ENCODE results near the gene PDE4D. TPM values are rescaled to one million over a fixed set of nuclear protein-coding genes. Genes with fewer than 3 reads are reported as not detected.
A peak's percentile ranks its signal among the peaks of the same experiment; 100 is the strongest.

Gene PDE4D
- total RNA-seq, 1 donor from 2014 or later = 14.2 TPM

GRCh38 chr5:59709846-59710245 is 183.7 kb downstream of the PDE4D start:
- peaks cover 8% of the 10 kb centered on the region for H3K4me1 Mint-ChIP-seq (ENCODE audit: low read depth, unreplicated experiment)
- no peak overlapping the region for H3K27ac ChIP-seq (ENCODE audit: low read depth, low read length)
- DNase-seq (ENCODE audit: low read depth) = peak; percentile 87
- H3K9me3 ChIP-seq (ENCODE audit: insufficient read depth, low read depth, low read length) = peaks cover 3% of the 10 kb centered on the region
- H3K36me3 ChIP-seq (ENCODE audit: insufficient read depth, low read length) = no peaks in the 10 kb centered on the region
- TF ChIP-seq CTCF (IDR thresholded peaks at IDR 0.05; ENCODE audit: insufficient read depth, low read depth, low read length) = no peak
- TF ChIP-seq EZH2 (IDR thresholded peaks at IDR 0.05; ENCODE audit: insufficient read depth, low read length) = no peak
- H3K4me2 ChIP-seq (ENCODE audit: low read length) = peak overlapping the region; percentile 52
- peaks cover 4% of the 10 kb centered on the region for H3K36me3 Mint-ChIP-seq (ENCODE audit: low read depth, unreplicated experiment)
- peaks cover 13% of the 10 kb centered on the region for H3K4me1 ChIP-seq (ENCODE audit: insufficient read depth, low read length)
- no peak overlapping the region for H3K27ac Mint-ChIP-seq (ENCODE audit: unreplicated experiment)
- H3K4me3 Mint-ChIP-seq (ENCODE audit: unreplicated experiment) = no peak overlapping the region
- FAIRE-seq = peak; percentile 69
- peaks cover 8% of the 10 kb centered on the region for H3K9me3 Mint-ChIP-seq (ENCODE audit: unreplicated experiment)
- no peaks in the 10 kb centered on the region for H3K27me3 ChIP-seq (ENCODE audit: insufficient read depth, low read length)
- no peak overlapping the region for H3K9ac ChIP-seq (ENCODE audit: low read length)
- H2AFZ ChIP-seq (ENCODE audit: low read depth, low read length) = no peak overlapping the region
- H4K20me1 ChIP-seq (ENCODE audit: insufficient read depth, low read length) = no peaks in the 10 kb centered on the region
- no peaks in the 10 kb centered on the region for H3K27me3 Mint-ChIP-seq (ENCODE audit: low read depth, unreplicated experiment)
- H3K79me2 ChIP-seq (ENCODE audit: insufficient read depth, low read length) = no peaks in the 10 kb centered on the region
- no peak overlapping the region for H3K4me3 ChIP-seq (ENCODE audit: insufficient read depth, low read depth, low read length)

GRCh38 chr5:59709346-59709821 is 184.1 kb downstream of the PDE4D start:
- Histone ChIP-seq H3K4me1 (ENCODE audit: insufficient read depth, low read length) (peaks cover 13% of the 10 kb centered on the region), H3K27ac (ENCODE audit: low read depth, low read length) (no peak overlapping the region), H3K27me3 (ENCODE audit: insufficient read depth, low read length) (no peaks in the 10 kb centered on the region), H3K9ac (ENCODE audit: low read length) (no peak overlapping the region), H3K36me3 (ENCODE audit: insufficient read depth, low read length) (no peaks in the 10 kb centered on the region), H3K4me3 (ENCODE audit: insufficient read depth, low read depth, low read length) (no peak overlapping the region), H2AFZ (ENCODE audit: low read depth, low read length) (peak overlapping the region; percentile 40), H4K20me1 (ENCODE audit: insufficient read depth, low read length) (no peaks in the 10 kb centered on the region), H3K79me2 (ENCODE audit: insufficient read depth, low read length) (no peaks in the 10 kb centered on the region), H3K4me2 (ENCODE audit: low read length) (peak overlapping the region; percentile 52), H3K9me3 (ENCODE audit: insufficient read depth, low read depth, low read length) (peaks cover 3% of the 10 kb centered on the region)
- H3K9me3 Mint-ChIP-seq (ENCODE audit: unreplicated experiment) = peaks cover 8% of the 10 kb centered on the region
- H3K27me3 Mint-ChIP-seq (ENCODE audit: low read depth, unreplicated experiment) = no peaks in the 10 kb centered on the region
- no peak overlapping the region for H3K27ac Mint-ChIP-seq (ENCODE audit: unreplicated experiment)
- H3K4me1 Mint-ChIP-seq (ENCODE audit: low read depth, unreplicated experiment) = peaks cover 8% of the 10 kb centered on the region
- no peak for FAIRE-seq
- H3K36me3 Mint-ChIP-seq (ENCODE audit: low read depth, unreplicated experiment) = peaks cover 4% of the 10 kb centered on the region
- peak overlapping the region; percentile 55 for H3K4me3 Mint-ChIP-seq (ENCODE audit: unreplicated experiment)
- DNase-seq (ENCODE audit: low read depth) = no peak
- TF ChIP-seq CTCF (IDR thresholded peaks at IDR 0.05; ENCODE audit: insufficient read depth, low read depth, low read length) (no peak), EZH2 (IDR thresholded peaks at IDR 0.05; ENCODE audit: insufficient read depth, low read length) (no peak)

GRCh38 chr5:59704936-59705335 is 188.6 kb downstream of the PDE4D start:
- Mint-ChIP-seq H3K4me1 (ENCODE audit: low read depth, unreplicated experiment) (peaks cover 6% of the 10 kb centered on the region), H3K27me3 (ENCODE audit: low read depth, unreplicated experiment) (no peaks in the 10 kb centered on the region), H3K36me3 (ENCODE audit: low read depth, unreplicated experiment) (no peaks in the 10 kb centered on the region), H3K9me3 (ENCODE audit: unreplicated experiment) (no peaks in the 10 kb centered on the region), H3K27ac (ENCODE audit: unreplicated experiment) (no peak overlapping the region), H3K4me3 (ENCODE audit: unreplicated experiment) (no peak overlapping the region)
- Histone ChIP-seq H3K9ac (ENCODE audit: low read length) (no peak overlapping the region), H3K27ac (ENCODE audit: low read depth, low read length) (no peak overlapping the region), H3K4me3 (ENCODE audit: insufficient read depth, low read depth, low read length) (no peak overlapping the region), H3K4me1 (ENCODE audit: insufficient read depth, low read length) (peaks cover 9% of the 10 kb centered on the region), H3K36me3 (ENCODE audit: insufficient read depth, low read length) (no peaks in the 10 kb centered on the region), H3K27me3 (ENCODE audit: insufficient read depth, low read length) (no peaks in the 10 kb centered on the region), H4K20me1 (ENCODE audit: insufficient read depth, low read length) (no peaks in the 10 kb centered on the region), H2AFZ (ENCODE audit: low read depth, low read length) (no peak overlapping the region), H3K79me2 (ENCODE audit: insufficient read depth, low read length) (no peaks in the 10 kb centered on the region), H3K4me2 (ENCODE audit: low read length) (no peak overlapping the region), H3K9me3 (ENCODE audit: insufficient read depth, low read depth, low read length) (no peaks in the 10 kb centered on the region)
- TF ChIP-seq CTCF (IDR thresholded peaks at IDR 0.05; ENCODE audit: insufficient read depth, low read depth, low read length) (no peak), EZH2 (IDR thresholded peaks at IDR 0.05; ENCODE audit: insufficient read depth, low read length) (no peak)
- no peak for DNase-seq (ENCODE audit: low read depth)
- no peak for FAIRE-seq

Measured in astrocyte (in vitro differentiated cells and primary cell).